K562 (cell line): ENCODE results near the gene BCHE. TPM values are rescaled to one million over a fixed set of nuclear protein-coding genes. Genes with fewer than 3 reads are reported as not detected.

ENCODE experiments used
- BRD9 ChIP-seq: fragments of 450-650 bp; IDR thresholded peaks from 2 replicates; pipeline ENCODE4 v1.6.1; 2018; ENCODE audit warnings: low read depth; ENCODE audit not compliant: partially characterized antibody
- KAT7 ChIP-seq: sonication (generic); formaldehyde crosslinking; IDR thresholded peaks from 2 replicates; pipeline ENCODE4 v1.8.0; 2022; ENCODE audit warnings: missing genetic modification reagents, mild to moderate bottlenecking, borderline replicate concordance
- NR0B1 ChIP-seq: fragments of 450-650 bp; IDR thresholded peaks from one replicate; pipeline ENCODE4 v1.6.1; 2018; ENCODE audit warnings: mild to moderate bottlenecking, moderate library complexity; ENCODE audit not compliant: partially characterized antibody
- REST ChIP-seq, 2 experiments: fragments of 450-650 bp; formaldehyde crosslinking in 1 of 2; IDR thresholded peaks; 2 replicates each; pipeline versions ENCODE4 v1.4.0 to v1.6.1; 2014 to 2020; ENCODE audit warnings: mild to moderate bottlenecking in 2 of 2, borderline replicate concordance in 1 of 2, low read depth in 1 of 2
- polyA plus RNA-seq, 8 experiments: library from polyadenylated mRNA; depleted of rRNA in 4 of 8; stranded (reverse) in 5 of 8; unstranded in 3 of 8; fragments of >200 nt; fragmentation: Nextera tagmentation in 2 of 8; fragmentation: Illumina TruSeq in 1 of 8; extraction: Ambion mirVana in 2 of 8; extraction: Trizol in 1 of 8; gene quantifications; 2 replicates each; pipeline versions ENCODE4 v1.2.1 to v1.2.3, GENCODE V29; 2011 to 2014; ENCODE audit warnings: inconsistent platforms in 1 of 8, missing spikeins in 1 of 8
- total RNA-seq, 7 experiments: library from RNA; depleted of rRNA in 6 of 7; stranded (reverse); fragments of >200 nt in 6 of 7; fragmentation: Illumina TruSeq in 2 of 7; extraction: Trizol in 2 of 7; gene quantifications; 2 replicates each; pipeline versions ENCODE4 v1.2.1 to v1.2.3, GENCODE V29; 2011 to 2021; ENCODE audit warnings: low replicate concordance in 1 of 7
- TF ChIP-seq, protein P1 (sequence below): sonication (generic); formaldehyde crosslinking; IDR thresholded peaks from 2 replicates; pipeline ENCODE4 v1.8.1; 2022; ENCODE audit warnings: missing genetic modification reagents

The BCHE gene
- total and polyA plus RNA-seq, 9 of the 15 experiments (the other 6 are each of a cell fraction or from before 2014, with no cell fraction given), result 0.09 to 0.24 (median 0.12) TPM; not detected in 2

DNA sequence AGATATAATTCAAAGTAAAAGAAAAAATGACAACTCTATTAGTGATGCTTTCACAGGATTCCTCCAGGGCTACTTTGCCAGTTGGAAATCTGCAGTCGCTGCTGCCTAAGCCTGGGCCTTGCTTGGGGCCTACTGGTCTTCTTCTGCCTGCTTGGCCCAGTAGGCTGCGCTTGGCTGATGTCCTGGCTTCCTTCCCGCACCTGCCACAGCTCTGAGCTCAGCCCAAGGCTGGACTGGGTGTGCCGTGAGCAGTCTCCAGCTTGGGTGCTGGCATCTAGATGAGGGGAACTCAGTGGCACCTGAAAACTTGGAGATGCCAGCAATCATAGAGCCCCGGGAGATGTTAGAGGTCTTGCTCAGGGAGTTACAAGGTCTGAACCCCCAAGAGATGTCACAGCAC, 108.3 kb downstream of the BCHE start (continued):
- no peak for TF ChIP-seq REST (IDR thresholded peaks at IDR 0.05; ENCODE audit: borderline replicate concordance)
- no peak for TF ChIP-seq REST (CRISPR knock-in tag; IDR thresholded peaks at IDR 0.05; ENCODE audit: low read depth)
- TF ChIP-seq, protein P1, sequence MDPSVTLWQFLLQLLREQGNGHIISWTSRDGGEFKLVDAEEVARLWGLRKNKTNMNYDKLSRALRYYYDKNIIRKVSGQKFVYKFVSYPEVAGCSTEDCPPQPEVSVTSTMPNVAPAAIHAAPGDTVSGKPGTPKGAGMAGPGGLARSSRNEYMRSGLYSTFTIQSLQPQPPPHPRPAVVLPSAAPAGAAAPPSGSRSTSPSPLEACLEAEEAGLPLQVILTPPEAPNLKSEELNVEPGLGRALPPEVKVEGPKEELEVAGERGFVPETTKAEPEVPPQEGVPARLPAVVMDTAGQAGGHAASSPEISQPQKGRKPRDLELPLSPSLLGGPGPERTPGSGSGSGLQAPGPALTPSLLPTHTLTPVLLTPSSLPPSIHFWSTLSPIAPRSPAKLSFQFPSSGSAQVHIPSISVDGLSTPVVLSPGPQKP (CRISPR knock-in tag), result no peak
- no peak for TF ChIP-seq KAT7
- TF ChIP-seq NR0B1, result no peak
- TF ChIP-seq BRD9, result no peak
